Right atrium auricular region (tissue), 2 donors: ENCODE measurements around the gene OLIG3. TPM values are rescaled to one million over a fixed set of nuclear protein-coding genes. Genes with fewer than 3 reads are reported as not detected.

Experiments
- DNase-seq: peaks from one replicate; pipeline ENCODE4 v3.0.0-alpha.2; 2019; ENCODE audit warnings: low spot score
- H3K27ac ChIP-seq, 2 donors: fragments of 200-600 bp; sonication (generic); 1 replicate in 1 of 2; 2 replicates in 1 of 2; pipeline ENCODE4 v1.5.1; 2016 to 2019
- H3K27me3 ChIP-seq, 2 donors: fragments of 200-600 bp; sonication (generic); one replicate each; pipeline versions ENCODE4 v1.5.1 to v1.6.0; 2017 to 2019
- H3K36me3 ChIP-seq: fragments of 200-600 bp; sonication (generic); one replicate; pipeline ENCODE4 v1.5.1; 2016
- H3K4me1 ChIP-seq, 2 donors: fragments of 200-600 bp; sonication (generic); one replicate each; pipeline versions ENCODE4 v1.5.1 to v1.6.0; 2017 to 2019
- H3K4me3 ChIP-seq, 2 donors: fragments of 200-600 bp; sonication (generic); 1 replicate in 1 of 2; 2 replicates in 1 of 2; pipeline ENCODE4 v1.5.1; 2017 to 2019; ENCODE audit warnings: mild to moderate bottlenecking in 1 of 2, moderate library complexity in 1 of 2
- H3K9me3 ChIP-seq, 2 donors: fragments of 200-600 bp; sonication (generic); one replicate each; pipeline ENCODE4 v1.5.1; 2019
- CTCF ChIP-seq, 2 donors: fragments of 200-600 bp; sonication (generic); IDR thresholded peaks; one replicate each; pipeline ENCODE4 v1.5.1; 2019; ENCODE audit warnings: antibody characterized with exemption in 2 of 2
- total RNA-seq, 2 donors: library from RNA; depleted of rRNA; stranded (reverse); fragments of >200 nt; gene quantifications; one replicate each; pipeline ENCODE4 v1.1.0, GENCODE V29; 2016

Gene OLIG3
- not detected for total RNA-seq

GRCh38 chr6:137494281-137494987 lies at the start of gene OLIG3:
Gene OLIG3, minus strand, starts transcription at chr6:137494394. Its CDS starts 224 bp downstream, at chr6:137494170.
- DNase-seq, result no peak
- peak within 1 kb of the TSS in 1 of 2 donors; percentile 21 for H3K4me3 ChIP-seq
- H3K27me3 ChIP-seq, result peaks cover 60 to 74% of the 10 kb centered on the region in 2 donors
- peaks cover 0 to 44% of the 10 kb centered on the region in 2 donors for H3K4me1 ChIP-seq
- H3K27ac ChIP-seq, result no peak within 1 kb of the TSS
- H3K9me3 ChIP-seq, result no peaks in the 10 kb centered on the region
- no peak for TF ChIP-seq CTCF (IDR thresholded peaks at IDR 0.05)
- H3K36me3 ChIP-seq, result no peaks in the 10 kb centered on the region

DNA sequence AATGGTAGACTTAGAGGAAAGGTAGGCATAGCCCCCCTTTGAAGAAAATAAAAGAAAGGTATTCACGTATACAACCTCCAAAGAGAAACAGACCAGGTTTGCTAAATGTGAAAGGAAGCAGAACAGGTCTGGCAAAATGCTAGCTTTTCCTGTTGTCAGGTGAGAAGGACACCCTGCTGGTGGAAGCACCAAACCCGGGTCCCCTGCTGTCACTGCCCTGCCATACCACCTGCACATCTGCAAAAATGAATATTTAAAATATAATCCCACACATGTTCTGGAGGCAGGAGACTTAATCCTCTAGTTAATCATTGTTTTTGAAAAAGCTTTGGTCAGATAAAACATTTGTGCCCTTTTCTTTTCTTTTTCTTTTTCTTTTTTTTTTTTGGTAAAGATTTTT lies 48.9 kb upstream of the OLIG3 start:
- DNase-seq, result no peak
- Histone ChIP-seq H3K36me3 (no peaks in the 10 kb centered on the region), H3K27ac (no peak overlapping the region), H3K9me3 (no peaks in the 10 kb centered on the region), H3K4me1 (no peaks in the 10 kb centered on the region), H3K27me3 (no peaks in the 10 kb centered on the region), H3K4me3 (no peak overlapping the region)
- TF ChIP-seq CTCF (IDR thresholded peaks at IDR 0.05), result no peak

- DNase-seq, result no peak
- H3K27me3 ChIP-seq, result no peaks in the 10 kb centered on the region
- no peak overlapping the region for H3K27ac ChIP-seq
- H3K36me3 ChIP-seq, result no peaks in the 10 kb centered on the region
- H3K4me1 ChIP-seq, result no peaks in the 10 kb centered on the region
- no peak for TF ChIP-seq CTCF (IDR thresholded peaks at IDR 0.05)
- H3K9me3 ChIP-seq, result no peaks in the 10 kb centered on the region
- H3K4me3 ChIP-seq, result no peak overlapping the region
Observed at GRCh38 chr6:137542713-137543112, 48.5 kb upstream of the OLIG3 start.

GRCh38 chr6:137541534-137542063 lies 47.4 kb upstream of the OLIG3 start:
- Histone ChIP-seq H3K36me3 (no peaks in the 10 kb centered on the region), H3K27me3 (no peaks in the 10 kb centered on the region), H3K9me3 (no peaks in the 10 kb centered on the region), H3K27ac (no peak overlapping the region), H3K4me1 (no peaks in the 10 kb centered on the region), H3K4me3 (no peak overlapping the region)
- DNase-seq, result no peak
- TF ChIP-seq CTCF (IDR thresholded peaks at IDR 0.05), result no peak

GRCh38 chr6:137536104-137536773 lies 42.0 kb upstream of the OLIG3 start:
- Histone ChIP-seq H3K36me3 (no peaks in the 10 kb centered on the region), H3K27ac (no peak overlapping the region), H3K4me1 (no peaks in the 10 kb centered on the region), H3K9me3 (no peaks in the 10 kb centered on the region), H3K4me3 (no peak overlapping the region), H3K27me3 (no peaks in the 10 kb centered on the region)
- no peak for DNase-seq
- no peak for TF ChIP-seq CTCF (IDR thresholded peaks at IDR 0.05)
